H9 (cell line): Measurements from ENCODE around the gene PHGDH. TPM values are rescaled to one million over a fixed set of nuclear protein-coding genes. Genes with fewer than 3 reads are reported as not detected.

Experiments used
- DNase-seq: peaks from one replicate; pipeline ENCODE4 v3.0.0-alpha.2; 2017
- H2AFZ ChIP-seq: one replicate; pipeline ENCODE4 v1.6.1; 2013; ENCODE audit warnings: mild to moderate bottlenecking, low read length, control low read depth, moderate library complexity
- H2AK5ac ChIP-seq: 2 replicates; pipeline ENCODE4 v1.6.1; 2013; ENCODE audit warnings: low read length, control low read depth, mixed read lengths; ENCODE audit not compliant: insufficient read length
- H2BK120ac ChIP-seq: one replicate; pipeline ENCODE4 v1.6.1; 2013; ENCODE audit warnings: low read depth, mild to moderate bottlenecking, low read length, control low read depth, inconsistent platforms; ENCODE audit not compliant: poor library complexity, severe bottlenecking
- H2BK12ac ChIP-seq: 2 replicates; pipeline ENCODE4 v1.6.1; 2013; ENCODE audit warnings: low read length, control low read depth, mixed read lengths, low read depth; ENCODE audit not compliant: insufficient read length
- H2BK15ac ChIP-seq: 2 replicates; pipeline ENCODE4 v1.6.1; 2013; ENCODE audit warnings: low read depth, low read length, control low read depth
- H2BK20ac ChIP-seq: one replicate; pipeline ENCODE4 v1.6.1; 2013; ENCODE audit warnings: low read depth, mild to moderate bottlenecking, low read length, control low read depth, inconsistent platforms; ENCODE audit not compliant: poor library complexity, severe bottlenecking
- H2BK5ac ChIP-seq: 2 replicates; pipeline ENCODE4 v1.6.1; 2013; ENCODE audit warnings: low read length, control low read depth, mixed read lengths; ENCODE audit not compliant: insufficient read length
- H3K14ac ChIP-seq: 2 replicates; pipeline ENCODE4 v1.6.1; 2013; ENCODE audit warnings: low read length, control low read depth; ENCODE audit not compliant: insufficient read depth
- H3K18ac ChIP-seq: 2 replicates; pipeline ENCODE4 v1.6.1; 2013; ENCODE audit warnings: low read depth, mild to moderate bottlenecking, mixed read lengths, low read length, control low read depth; ENCODE audit not compliant: insufficient read length
- H3K23ac ChIP-seq: 2 replicates; pipeline ENCODE4 v1.6.1; 2013; ENCODE audit warnings: low read length, control low read depth, mixed read lengths, low read depth; ENCODE audit not compliant: insufficient read length
- H3K23me2 ChIP-seq: 2 replicates; pipeline ENCODE4 v1.6.1; 2013; ENCODE audit warnings: low read depth, mild to moderate bottlenecking, mixed read lengths, low read length, control low read depth; ENCODE audit not compliant: insufficient read length, poor library complexity, severe bottlenecking
- H3K27ac ChIP-seq: 2 replicates; pipeline ENCODE4 v1.5.1; 2013; ENCODE audit warnings: low read length, control low read depth, mixed read lengths, low read depth; ENCODE audit not compliant: insufficient read length
- H3K27me3 ChIP-seq: 2 replicates; pipeline ENCODE4 v1.6.1; 2013; ENCODE audit warnings: low read length, control low read depth, inconsistent platforms; ENCODE audit not compliant: insufficient read depth
- H3K4ac ChIP-seq: 2 replicates; pipeline ENCODE4 v1.6.1; 2013; ENCODE audit warnings: low read depth, mild to moderate bottlenecking, control low read depth, inconsistent platforms, low read length, moderate library complexity
- H3K4me1 ChIP-seq: 2 replicates; pipeline ENCODE4 v1.6.1; 2013; ENCODE audit warnings: low read length, control low read depth, inconsistent platforms; ENCODE audit not compliant: insufficient read depth
- H3K4me2 ChIP-seq: 2 replicates; pipeline ENCODE4 v1.6.1; 2013; ENCODE audit warnings: low read length, control low read depth, mixed read lengths; ENCODE audit not compliant: insufficient read length, insufficient read depth
- H3K56ac ChIP-seq: 2 replicates; pipeline ENCODE4 v1.6.1; 2013; ENCODE audit warnings: low read depth, mild to moderate bottlenecking, mixed read lengths, low read length, control low read depth; ENCODE audit not compliant: insufficient read length
- H3K79me1 ChIP-seq: 2 replicates; pipeline ENCODE4 v1.6.1; 2013; ENCODE audit warnings: low read depth, mild to moderate bottlenecking, moderate library complexity, low read length, control low read depth, inconsistent platforms; ENCODE audit not compliant: insufficient read depth, poor library complexity, severe bottlenecking
- H3K79me2 ChIP-seq: 2 replicates; pipeline ENCODE4 v1.6.1; 2013; ENCODE audit warnings: low read length, control low read depth, inconsistent platforms; ENCODE audit not compliant: insufficient read depth
- H3K9ac ChIP-seq: 2 replicates; pipeline ENCODE4 v1.6.1; 2013; ENCODE audit warnings: low read length, control low read depth, mixed read lengths; ENCODE audit not compliant: insufficient read length; ENCODE audit errors: extremely low read depth
- H3K9me3 ChIP-seq: one replicate; pipeline ENCODE4 v1.6.1; 2013; ENCODE audit warnings: low read depth, low read length, inconsistent platforms; ENCODE audit not compliant: control insufficient read depth
- H3T11ph ChIP-seq: one replicate; pipeline ENCODE4 v1.6.1; 2013; ENCODE audit warnings: mild to moderate bottlenecking, low read length, control low read depth, inconsistent platforms
- H4K20me1 ChIP-seq: one replicate; pipeline ENCODE4 v1.6.1; 2013; ENCODE audit not compliant: control insufficient read depth, insufficient read length, insufficient read depth
- H4K5ac ChIP-seq: 2 replicates; pipeline ENCODE4 v1.6.1; 2013; ENCODE audit warnings: low read depth, mild to moderate bottlenecking, mixed read lengths, low read length, control low read depth; ENCODE audit not compliant: insufficient read length
- H4K8ac ChIP-seq: replicated peaks from 2 replicates; pipeline ENCODE4 v1.6.1; 2013; ENCODE audit warnings: low read length, control low read depth, mixed read lengths, low read depth; ENCODE audit not compliant: insufficient read length
- H4K91ac ChIP-seq: 2 replicates; pipeline ENCODE4 v1.6.1; 2013; ENCODE audit warnings: low read depth, mild to moderate bottlenecking, moderate library complexity, mixed read lengths, low read length, control low read depth; ENCODE audit not compliant: insufficient read length
- H3K27ac Mint-ChIP-seq, 3 experiments: 2 replicates in 2 of 3; 3 replicates in 1 of 3; pipeline ENCODE4 v1.8.0; 2020 to 2021; ENCODE audit warnings: mixed read lengths in 3 of 3, mild to moderate bottlenecking in 1 of 3, moderate library complexity in 1 of 3
- H3K27me3 Mint-ChIP-seq: 2 replicates; pipeline ENCODE4 v1.8.0; 2021; ENCODE audit warnings: low read depth, mild to moderate bottlenecking, moderate library complexity, mixed read lengths
- H3K36me3 Mint-ChIP-seq, 3 experiments: 2 replicates in 2 of 3; 3 replicates in 1 of 3; pipeline ENCODE4 v1.8.0; 2020 to 2021; ENCODE audit warnings: low read depth in 3 of 3, mixed read lengths in 3 of 3; ENCODE audit not compliant: insufficient read depth in 1 of 3
- H3K4me1 Mint-ChIP-seq, 2 experiments: 2 replicates each; pipeline ENCODE4 v1.8.0; 2020; ENCODE audit warnings: mixed read lengths in 2 of 2
- H3K4me3 Mint-ChIP-seq, 2 experiments: 2 replicates in 1 of 2; 3 replicates in 1 of 2; pipeline ENCODE4 v1.8.0; 2020 to 2021; ENCODE audit warnings: mild to moderate bottlenecking in 2 of 2, mixed read lengths in 2 of 2, moderate library complexity in 1 of 2
- H3K9me3 Mint-ChIP-seq, 2 experiments: 2 replicates in 1 of 2; 3 replicates in 1 of 2; pipeline ENCODE4 v1.8.0; 2020; ENCODE audit warnings: mild to moderate bottlenecking in 2 of 2, mixed read lengths in 2 of 2, moderate library complexity in 1 of 2
- CTCF ChIP-seq: fragments of 200-600 bp; sonication (generic); conservative IDR thresholded peaks from 3 replicates; pipeline ENCODE4 v1.8.0; 2021; ENCODE audit warnings: antibody characterized with exemption, mild to moderate bottlenecking
- WGBS: extraction: QIAGEN DNeasy Blood & Tissue Kit; methylation state at CpG from one replicate; pipeline ENCODE4 v1.1.7; 2013; ENCODE audit warnings: missing lambda C conversion rate, low lambda C conversion rate, mixed read lengths; ENCODE audit not compliant: insufficient read length; ENCODE audit errors: extremely low coverage; 5-methylcytosine and 5-hydroxymethylcytosine counted together
- total RNA-seq: library from RNA; stranded (reverse); gene quantifications from 2 replicates; pipeline ENCODE4 v1.2.1, GENCODE V29; 2021

Gene PHGDH
- total RNA-seq, 1 experiment from 2014 or later: 458 TPM

DNA sequence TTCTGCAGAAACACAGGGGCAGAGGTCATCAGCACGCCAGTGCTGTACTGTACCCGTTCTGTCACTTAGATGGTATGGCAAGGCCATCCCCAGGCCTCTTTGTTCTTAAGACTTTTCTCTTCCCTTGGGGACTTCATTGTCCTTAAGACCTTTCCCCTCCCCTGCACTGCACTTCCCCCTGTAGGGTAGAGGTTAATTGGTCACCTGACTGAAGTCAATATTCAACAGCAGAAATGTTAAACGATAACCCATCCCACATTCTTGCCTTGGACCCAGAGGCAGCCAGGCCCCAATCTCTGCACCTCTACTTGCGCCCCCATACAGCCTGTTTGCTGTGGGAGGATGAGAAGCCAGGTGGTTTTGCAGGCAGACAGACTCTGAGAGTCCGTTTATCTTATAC, 10.2 kb downstream of the PHGDH start:
- H2BK20ac ChIP-seq: no peak overlapping the region
- peaks cover 2% of the 10 kb centered on the region for H4K20me1 ChIP-seq
- Mint-ChIP-seq H3K4me1 (peaks cover 11 to 17% of the 10 kb centered on the region in 2 experiments), H3K27ac (no peak overlapping the region), H3K27me3 (no peaks in the 10 kb centered on the region), H3K36me3 (peaks cover 71 to 75% (median 73%) of the 10 kb centered on the region in 3 experiments), H3K9me3 (no peaks in the 10 kb centered on the region), H3K4me3 (no peak overlapping the region)
- no peak overlapping the region for H3T11ph ChIP-seq
- H2BK5ac ChIP-seq: no peak overlapping the region
- peaks cover 27% of the 10 kb centered on the region for H3K79me1 ChIP-seq
- no peak overlapping the region for H4K8ac ChIP-seq
- no peak overlapping the region for H2AK5ac ChIP-seq
- no peak overlapping the region for H3K9ac ChIP-seq
- no peak for DNase-seq
- WGBS: no CpG with 5 or more reads among the region's 5 CpGs
- no peak overlapping the region for H2BK120ac ChIP-seq
- H3K9me3 ChIP-seq: no peaks in the 10 kb centered on the region
- no peak overlapping the region for H3K14ac ChIP-seq
- peaks cover 36% of the 10 kb centered on the region; the same call in 1 of the 2 replicates for H3K79me2 ChIP-seq
- no peaks in the 10 kb centered on the region; the same call in 1 of the 2 replicates for H3K4me1 ChIP-seq
- H2BK12ac ChIP-seq: no peak overlapping the region
- no peak overlapping the region for H3K56ac ChIP-seq
- H2BK15ac ChIP-seq: no peak overlapping the region
- no peak overlapping the region for H3K27ac ChIP-seq
- no peak overlapping the region for H3K4ac ChIP-seq
- no peak overlapping the region for H3K23ac ChIP-seq
- no peak overlapping the region for H4K91ac ChIP-seq
- peaks cover 3% of the 10 kb centered on the region for H3K23me2 ChIP-seq
- no peak overlapping the region for H3K4me2 ChIP-seq
- no peak for TF ChIP-seq CTCF
- no peak overlapping the region for H4K5ac ChIP-seq
- H2AFZ ChIP-seq: no peak overlapping the region
- H3K27me3 ChIP-seq: no peaks in the 10 kb centered on the region
- H3K18ac ChIP-seq: no peak overlapping the region
